Cardiac septum (tissue), 1 donor: ENCODE results near the gene SND1. TPM values are rescaled to one million over a fixed set of nuclear protein-coding genes. Genes with fewer than 3 reads are reported as not detected.

Experiments
- DNase-seq: peaks from one replicate; pipeline ENCODE4 v3.0.0-alpha.2; 2020; ENCODE audit warnings: low spot score
- intact Hi-C: fragments of 100-400 bp; cut with DNase I; formaldehyde crosslinking; loops from one replicate; pipeline ENCODE4 v1.14.0; 2022
- total RNA-seq: library from RNA; stranded (reverse); fragmentation: NEBNext Ultra II Directional; extraction: Animal tissue kit (Norgen Biotek cat#: 25700); gene quantifications from one replicate; pipeline ENCODE4 v1.2.1, GENCODE V29; 2021
- donor health status: DM: no; HTN: no; CAD: no.

SND1 gene
- total RNA-seq, 1 donor from 2014 or later = 66.7 TPM

DNA sequence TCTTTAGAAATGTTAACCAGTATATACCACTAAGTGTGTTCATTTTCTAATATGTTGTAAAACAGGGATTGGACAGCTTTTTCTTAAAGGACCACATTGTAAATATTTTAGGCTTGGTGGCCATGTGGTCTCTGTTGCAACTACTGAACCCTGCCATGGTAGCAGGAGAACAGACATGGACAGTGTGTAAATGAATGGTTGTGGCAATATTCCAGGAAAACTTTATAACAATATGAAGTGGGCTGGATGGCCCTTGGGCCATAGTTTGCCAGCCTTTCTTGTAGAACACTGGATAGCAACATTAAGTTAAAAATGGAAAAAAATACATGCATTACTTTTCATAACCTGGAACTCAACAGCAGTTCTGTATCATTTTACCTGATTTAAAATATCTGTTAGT is 61.0 kb downstream of the SND1 start:
- intact Hi-C loops = loop anchor here (5.0 to 10.0 kb wide), 2 partner anchors 222 to 319 kb away; partner anchors contain the start of gene LRRC4
- no peak for DNase-seq

- intact Hi-C loops = loop anchor here (5.0 to 10.0 kb wide), 2 partner anchors 221 to 319 kb away; partner anchors contain the start of gene LRRC4
- no peak for DNase-seq
These were observed 61.8 kb downstream of the SND1 start for GRCh38 chr7:127713758-127714157.

DNA sequence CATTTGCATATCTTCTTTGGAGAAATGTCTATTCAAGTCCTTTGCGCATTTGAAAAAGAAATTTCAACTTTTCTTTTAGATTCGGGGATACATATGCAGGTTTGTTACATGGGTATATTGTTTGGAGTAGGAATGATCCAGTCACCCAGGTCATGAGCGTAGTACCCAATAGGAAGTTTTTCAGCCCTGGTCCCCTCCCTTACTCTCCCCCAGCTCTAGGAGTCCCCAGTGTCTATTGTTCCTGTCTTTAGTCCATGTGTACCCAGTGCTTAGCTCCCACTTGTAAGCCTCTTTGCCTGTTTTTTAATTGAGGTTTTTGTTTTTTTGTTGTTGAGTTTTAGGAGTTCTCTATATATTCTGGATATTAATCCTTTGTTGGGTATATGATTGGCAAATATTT is 63.3 kb downstream of the SND1 start:
- intact Hi-C loops = loop anchor here (10.0 kb wide), 1 partner anchor 220 kb away; no protein-coding TSS in a partner anchor
- DNase-seq = no peak

DNA sequence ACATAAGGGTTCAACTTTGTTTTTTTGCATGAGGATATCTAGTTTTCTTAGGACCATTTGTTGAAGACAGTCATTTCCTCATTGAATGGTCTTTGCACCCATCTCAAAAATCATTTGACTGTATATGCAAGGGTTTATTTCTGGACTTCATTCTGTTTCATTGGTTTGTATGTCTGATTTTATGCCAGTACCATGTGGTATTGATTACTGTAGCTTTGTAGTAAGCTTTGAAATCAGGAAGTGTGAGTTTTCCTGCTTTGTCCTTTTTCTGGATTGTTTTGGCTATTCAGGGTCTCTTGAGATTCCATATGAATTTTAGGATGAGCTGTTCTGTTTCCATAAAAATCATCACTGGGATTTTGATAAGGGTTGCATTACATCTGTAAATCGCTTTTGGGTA is 63.9 kb downstream of the SND1 start:
- intact Hi-C loops = loop anchor here (10.0 kb wide), 1 partner anchor 219 kb away; no protein-coding TSS in a partner anchor
- DNase-seq = no peak

DNA sequence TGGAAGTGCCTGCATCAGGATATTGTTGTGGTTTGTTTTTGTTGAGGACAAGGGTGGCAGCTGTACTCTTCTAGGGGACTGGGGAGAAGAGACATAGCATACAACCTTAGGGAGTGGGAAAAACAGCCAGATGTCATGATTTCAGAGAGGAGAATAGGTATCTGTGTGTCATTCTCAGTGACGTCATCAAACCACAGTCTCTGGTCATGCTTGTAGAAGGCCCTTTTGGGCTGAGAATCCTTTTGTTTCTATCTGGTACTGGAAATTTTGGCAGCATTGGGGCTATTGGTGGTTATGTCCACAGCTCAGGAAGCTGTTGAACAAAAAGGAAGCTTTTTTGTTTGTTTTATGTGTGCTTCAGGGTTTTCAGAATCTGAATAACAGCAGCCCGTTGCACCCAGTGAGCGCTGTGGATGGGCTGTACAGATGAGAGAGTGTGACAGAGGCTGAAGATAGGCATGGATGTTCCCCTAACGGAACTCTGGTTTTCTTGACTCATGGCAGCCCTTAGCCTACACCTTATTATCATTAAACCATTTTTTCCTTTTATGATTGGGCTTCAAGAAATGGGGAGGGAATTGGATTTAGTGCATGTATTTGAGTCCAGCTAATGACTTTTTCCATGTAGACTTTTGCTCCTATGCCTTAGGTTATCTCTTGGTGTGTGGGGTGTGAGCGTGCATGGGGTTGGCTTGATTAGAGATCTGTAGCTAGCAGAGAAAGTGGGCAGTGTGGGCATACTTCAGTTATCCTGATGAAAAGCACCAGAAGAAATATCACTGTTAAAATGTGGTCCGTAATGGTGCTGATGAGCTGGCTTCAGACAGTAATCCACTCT is 65.7 kb downstream of the SND1 start:
- DNase-seq = no peak

DNA sequence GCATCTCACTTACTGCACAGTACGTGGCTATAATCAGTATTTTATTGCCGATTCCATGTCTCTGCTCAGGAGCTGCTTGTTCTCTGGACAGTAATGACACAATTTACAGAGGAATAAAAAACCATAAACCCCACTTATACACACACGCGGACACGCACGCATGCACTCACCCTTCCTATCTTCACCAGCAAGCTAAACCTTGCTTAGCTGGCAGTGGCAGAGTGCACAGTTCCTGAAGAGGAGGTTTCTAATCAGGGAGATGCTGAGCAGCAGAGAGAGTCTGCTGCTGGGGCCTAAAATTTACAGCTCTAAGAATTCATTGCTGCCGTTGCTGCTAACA is 66.3 kb downstream of the SND1 start:
- DNase-seq = no peak
- intact Hi-C loops = loop anchor here (10.0 kb wide), 1 partner anchor 216 kb away; no protein-coding TSS in a partner anchor

More for the DNA sequence above, 65.7 kb downstream of the SND1 start:
- intact Hi-C loops = loop anchor here (10.0 kb wide), 1 partner anchor 217 kb away; no protein-coding TSS in a partner anchor

DNA sequence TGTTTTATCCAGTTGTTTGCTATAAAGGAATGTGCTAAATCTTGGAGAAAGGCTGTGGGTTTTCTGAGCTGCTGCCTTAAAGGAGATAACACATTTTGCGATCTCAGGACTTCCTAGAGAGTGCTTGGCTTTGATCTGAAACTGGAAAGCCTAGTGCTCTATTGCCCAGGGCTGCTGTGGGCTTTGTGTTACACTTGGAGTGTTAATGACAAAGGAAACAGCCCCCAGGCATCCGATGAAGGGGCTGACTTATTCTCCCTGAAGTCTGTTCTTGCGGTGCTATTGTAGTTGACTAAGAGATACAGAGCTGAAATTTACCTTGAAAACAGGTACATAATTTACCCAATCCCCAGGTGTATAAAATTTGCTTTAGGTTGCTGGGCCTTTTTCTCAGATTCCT is 74.5 kb downstream of the SND1 start:
- no peak for DNase-seq
- intact Hi-C loops = no loop called here

GRCh38 chr7:127730658-127731276 is 78.8 kb downstream of the SND1 start:
- intact Hi-C loops = no loop called here
- no peak for DNase-seq

GRCh38 chr7:127731431-127732080 is 79.6 kb downstream of the SND1 start:
- no peak for DNase-seq
- intact Hi-C loops = no loop called here

DNA sequence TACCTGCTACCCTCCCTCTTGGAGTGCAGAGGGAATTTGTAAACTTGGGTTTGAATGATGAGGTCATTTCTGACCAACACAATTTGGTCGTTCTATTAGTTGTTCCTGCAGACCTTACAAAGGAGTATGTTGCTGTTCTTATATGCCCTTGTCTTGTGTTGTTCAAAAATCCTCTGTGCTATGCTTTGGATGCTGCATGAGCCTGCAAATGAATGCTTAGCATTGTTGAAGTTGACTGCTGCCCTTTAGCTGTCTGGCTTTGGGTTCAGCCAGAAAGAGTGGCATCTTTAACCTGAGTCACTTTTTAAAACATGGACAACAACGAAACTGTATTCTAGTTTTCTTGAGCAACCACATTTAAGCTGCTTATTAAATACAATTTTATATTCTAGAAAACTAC is 80.3 kb downstream of the SND1 start:
- intact Hi-C loops = no loop called here
- DNase-seq = no peak

GRCh38 chr7:127733986-127734385 is 82.0 kb downstream of the SND1 start:
- intact Hi-C loops = no loop called here
- no peak for DNase-seq

DNA sequence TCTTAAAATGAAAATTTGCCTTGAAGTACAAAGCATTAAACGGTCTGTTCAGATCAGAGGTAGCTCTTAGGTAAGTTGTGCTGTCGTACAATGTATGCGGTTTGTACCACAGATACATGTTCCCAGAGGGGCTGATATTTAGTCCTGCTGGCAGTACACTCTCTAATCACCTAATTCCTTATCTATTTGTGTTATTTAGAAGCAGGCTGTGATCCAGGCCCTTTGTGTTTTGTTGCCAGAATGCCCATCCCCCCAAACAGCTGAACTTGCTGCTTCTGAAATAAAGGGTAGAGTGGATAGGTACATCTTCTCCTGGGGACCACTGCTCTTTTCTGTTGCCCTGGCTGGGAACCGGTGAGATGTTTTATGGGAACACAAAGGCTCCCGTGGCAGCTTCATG is 84.5 kb downstream of the SND1 start:
- intact Hi-C loops = no loop called here
- no peak for DNase-seq

DNA sequence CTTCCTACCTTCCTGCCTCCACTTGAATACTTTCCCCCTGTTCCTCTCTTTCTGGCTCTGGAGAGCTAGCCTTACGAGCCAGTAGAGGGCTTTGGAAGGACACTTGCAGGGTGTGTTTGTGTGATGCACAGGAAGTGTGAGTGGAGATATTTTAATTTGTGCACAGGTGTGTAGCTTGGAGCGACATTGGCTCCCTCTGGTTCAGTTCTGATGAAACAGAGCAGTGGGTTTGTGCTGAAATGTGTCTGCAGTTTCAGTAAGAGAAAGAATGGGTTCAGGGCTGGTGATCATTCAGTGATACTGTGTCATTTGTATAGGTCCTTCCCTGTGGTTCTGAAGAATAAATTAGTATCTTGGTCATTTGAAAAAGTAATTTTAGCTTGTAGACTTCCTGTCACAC is 86.9 kb downstream of the SND1 start:
- no peak for DNase-seq
- intact Hi-C loops = no loop called here

- intact Hi-C loops = no loop called here
- DNase-seq = no peak
These were observed 89.9 kb downstream of the SND1 start for GRCh38 chr7:127741764-127742375.

DNA sequence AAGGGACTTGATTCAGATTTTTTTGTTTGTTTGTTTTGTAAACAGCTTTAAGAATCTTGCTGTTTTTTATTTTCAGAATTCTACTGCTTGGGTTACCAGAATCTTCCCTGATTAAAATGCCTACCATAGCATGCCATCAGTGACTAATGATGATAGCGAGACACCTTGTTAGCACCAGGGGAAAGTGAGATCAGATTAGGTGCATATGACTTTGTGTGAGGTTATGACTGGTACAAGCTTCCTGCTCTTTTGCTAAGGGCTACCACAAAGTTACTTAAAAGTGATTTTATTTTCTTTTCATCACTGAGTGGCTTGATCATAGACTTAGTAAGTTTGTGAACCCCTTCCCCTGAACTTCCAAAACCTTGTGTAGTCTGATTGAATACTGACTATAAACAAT is 93.5 kb downstream of the SND1 start:
- intact Hi-C loops = no loop called here
- DNase-seq = no peak

DNA sequence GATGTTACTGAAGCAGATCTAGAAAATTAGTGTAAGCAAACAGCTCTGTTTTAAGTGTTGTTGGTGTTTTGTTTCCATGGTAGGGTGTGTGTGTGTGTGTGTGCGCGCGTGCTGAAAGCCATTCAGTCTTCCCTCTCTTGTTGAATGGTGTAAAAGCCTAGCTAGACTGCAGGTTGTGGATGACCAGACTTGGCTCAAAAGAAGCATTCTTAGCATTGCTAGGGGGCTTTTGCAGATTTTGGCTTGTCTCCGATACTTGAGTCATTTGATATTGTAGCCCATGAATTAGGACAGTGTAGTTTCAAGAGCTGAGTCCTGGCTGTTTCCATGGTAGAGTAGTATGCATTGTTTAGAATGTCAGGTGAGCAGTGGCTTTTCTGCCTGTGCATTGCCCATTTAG is 99.1 kb downstream of the SND1 start:
- no peak for DNase-seq
- intact Hi-C loops = no loop called here

GRCh38 chr7:127751490-127752448 is 99.8 kb downstream of the SND1 start:
- no peak for DNase-seq
- intact Hi-C loops = no loop called here

- DNase-seq = no peak
- intact Hi-C loops = no loop called here
These were observed 100.8 kb downstream of the SND1 start for GRCh38 chr7:127752829-127753228.

GRCh38 chr7:127754457-127754856 is 102.5 kb downstream of the SND1 start:
- intact Hi-C loops = no loop called here
- DNase-seq = no peak
